Esophagus squamous epithelium (tissue), 4 donors: ENCODE measurements around the gene ASXL3.

Experiments used
- CTCF ChIP-seq, 6 experiments: fragments of 450-650 bp in 4 of 6; fragments of 200-600 bp in 2 of 6; sonication (generic) in 2 of 6; IDR thresholded peaks; one replicate each; pipeline ENCODE4 v1.5.1; 2016 to 2019; ENCODE audit warnings: antibody characterized with exemption in 6 of 6, mild to moderate bottlenecking in 4 of 6, moderate library complexity in 4 of 6
- POLR2A ChIP-seq, 4 donors: fragments of 450-650 bp; IDR thresholded peaks; one replicate each; pipeline ENCODE4 v1.6.1; 2017; ENCODE audit warnings: antibody characterized with exemption in 4 of 4, mild to moderate bottlenecking in 4 of 4, moderate library complexity in 3 of 4

- TF ChIP-seq CTCF (IDR thresholded peaks at IDR 0.05) (no peak), POLR2A (IDR thresholded peaks at IDR 0.05) (no peak)
Measured at GRCh38 chr18:33696332-33697162, 118.5 kb downstream of the ASXL3 start.
